HG02763 (cell line): ENCODE results near the gene AMMECR1.
"Not testable (repeated sequence)": the region's sequence is repeated elsewhere in the genome, so short reads cannot be mapped to it uniquely, and the experiment has no call there.

Experiments used
- ATAC-seq: cut with Tn5 transposase; IDR thresholded peaks from one replicate; pipeline ENCODE4 v1.9.1; 2021; ENCODE audit warnings: mild to moderate bottlenecking, moderate library complexity; ENCODE audit not compliant: unreplicated experiment

AMMECR1 gene

GRCh38 chrX:110259117-110259516, 58.8 kb downstream of the AMMECR1 start:
- ATAC-seq: no peak

DNA sequence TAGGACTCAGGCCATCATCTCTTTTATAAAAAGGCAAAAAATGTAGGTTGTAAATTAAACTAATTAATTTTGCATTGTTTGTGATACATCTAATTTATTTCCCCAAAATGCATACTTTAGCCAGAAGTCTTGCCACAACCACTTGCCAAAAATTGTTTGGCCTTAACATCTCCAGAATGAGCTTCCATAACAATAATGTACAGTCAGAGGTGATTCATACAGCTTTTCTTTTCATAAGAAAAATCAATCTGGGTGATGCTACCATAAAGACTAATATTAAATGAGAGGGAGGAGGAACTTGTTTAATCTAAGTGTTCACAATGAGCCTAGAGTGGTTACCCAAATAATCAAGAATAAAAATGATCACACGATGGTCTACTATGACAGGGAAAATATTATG, 59.3 kb downstream of the AMMECR1 start:
- ATAC-seq: no peak

- ATAC-seq: no peak
These were observed 60.0 kb downstream of the AMMECR1 start for GRCh38 chrX:110257889-110258288.

- no peak for ATAC-seq
These were observed 65.2 kb downstream of the AMMECR1 start for GRCh38 chrX:110252711-110253110.

- no peak for ATAC-seq
These were observed 65.9 kb downstream of the AMMECR1 start for GRCh38 chrX:110251961-110252360.

DNA sequence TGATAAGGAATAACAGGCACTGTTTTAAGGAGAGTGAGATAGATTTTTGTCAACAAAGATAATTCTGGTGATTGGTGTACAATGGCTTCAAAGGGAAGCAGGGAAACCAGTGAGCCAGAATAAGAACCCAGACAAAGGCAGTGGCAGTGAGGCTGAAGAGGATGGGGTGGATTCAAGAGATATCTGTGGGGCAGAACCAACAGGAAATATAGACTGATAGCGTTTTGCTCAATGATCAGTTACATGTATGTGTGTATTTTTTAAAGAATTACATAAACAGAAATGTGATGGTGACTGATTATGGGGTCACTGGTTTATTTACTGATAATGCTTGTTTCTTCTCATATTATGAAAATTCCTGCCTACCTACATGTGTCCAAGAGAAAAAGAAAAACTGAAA, 66.4 kb downstream of the AMMECR1 start:
- ATAC-seq: no peak

- ATAC-seq: no peak
These were observed 67.0 kb downstream of the AMMECR1 start for GRCh38 chrX:110250847-110251246.

- no peak for ATAC-seq
These were observed 69.3 kb downstream of the AMMECR1 start for GRCh38 chrX:110248578-110248977.

DNA sequence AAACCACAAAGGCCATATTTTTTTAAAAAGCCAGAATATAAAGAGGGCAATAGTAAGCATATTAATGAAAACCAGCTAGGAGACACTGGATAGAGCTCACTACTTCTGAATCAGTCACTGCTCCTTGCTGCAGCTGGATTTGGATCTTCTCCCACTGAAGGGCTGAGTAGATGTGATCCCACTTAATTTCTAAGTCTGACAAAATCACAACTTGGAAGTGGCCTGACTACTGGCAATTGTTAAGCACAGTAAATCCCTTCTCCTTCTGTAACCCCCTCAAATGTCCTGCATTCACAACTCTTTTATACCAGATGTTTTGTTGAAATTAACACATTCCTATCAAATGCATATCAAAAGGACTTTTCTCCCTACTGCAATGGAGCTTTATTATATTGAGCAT, 72.9 kb downstream of the AMMECR1 start:
- ATAC-seq: no peak

- no peak for ATAC-seq
These were observed 75.5 kb downstream of the AMMECR1 start for GRCh38 chrX:110242371-110242770.

GRCh38 chrX:110241816-110242215, 76.1 kb downstream of the AMMECR1 start:
- no peak for ATAC-seq

GRCh38 chrX:110238259-110238658, 79.6 kb downstream of the AMMECR1 start:
- not testable (repeated sequence) for ATAC-seq

- ATAC-seq: not testable (repeated sequence)
These were observed 86.4 kb downstream of the AMMECR1 start for GRCh38 chrX:110231485-110231884.

DNA sequence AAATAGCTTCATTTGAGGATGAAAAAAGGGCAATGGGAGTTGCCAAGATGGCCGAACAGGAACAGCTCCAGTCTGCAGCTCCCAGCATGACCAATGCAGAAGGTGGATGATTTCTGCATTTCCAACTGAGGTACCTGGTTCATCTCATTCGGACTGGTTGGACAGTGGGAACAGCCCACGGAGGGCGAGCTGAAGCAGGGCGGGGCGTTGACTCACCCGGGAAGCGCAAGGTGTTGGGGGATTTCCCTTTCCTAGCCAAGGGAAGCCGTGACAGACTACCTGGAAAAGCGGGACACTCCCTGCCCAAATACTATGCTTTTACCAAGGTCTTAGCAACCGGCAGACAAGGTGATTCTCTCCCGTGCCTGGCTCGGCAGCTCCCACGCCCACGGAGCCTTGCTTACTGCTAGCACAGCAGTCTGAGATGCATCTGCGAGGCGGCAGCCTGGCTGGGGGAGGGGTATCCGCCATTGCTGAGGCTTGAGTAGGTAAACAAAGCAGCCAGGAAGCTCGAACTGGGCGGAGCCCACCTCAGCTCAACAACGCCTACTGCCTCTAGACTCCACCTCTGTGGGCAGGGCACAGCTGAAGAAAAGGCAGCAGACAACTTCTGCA, 88.3 kb downstream of the AMMECR1 start:
- ATAC-seq: not testable (repeated sequence)

- ATAC-seq: no peak
These were observed 89.4 kb downstream of the AMMECR1 start for GRCh38 chrX:110228453-110228852.

DNA sequence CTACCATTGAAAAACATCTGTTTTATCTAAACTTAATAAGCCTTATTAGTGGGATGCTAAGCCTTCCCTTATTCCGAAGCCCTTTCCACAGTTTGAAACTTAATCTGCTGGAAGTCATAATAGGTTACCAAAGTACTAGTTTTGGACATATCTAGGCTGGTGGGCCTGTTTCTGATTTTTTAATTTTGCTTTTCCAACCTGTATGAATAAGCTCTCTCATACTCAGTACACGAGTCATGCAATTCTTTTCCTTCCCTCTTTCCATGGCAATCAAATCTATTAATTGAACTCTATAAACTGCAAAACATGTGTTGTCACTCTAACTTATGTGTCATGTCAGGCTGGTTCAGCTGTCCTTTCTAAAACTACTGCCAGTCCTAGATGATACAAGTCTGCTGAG, 91.0 kb downstream of the AMMECR1 start:
- no peak for ATAC-seq

DNA sequence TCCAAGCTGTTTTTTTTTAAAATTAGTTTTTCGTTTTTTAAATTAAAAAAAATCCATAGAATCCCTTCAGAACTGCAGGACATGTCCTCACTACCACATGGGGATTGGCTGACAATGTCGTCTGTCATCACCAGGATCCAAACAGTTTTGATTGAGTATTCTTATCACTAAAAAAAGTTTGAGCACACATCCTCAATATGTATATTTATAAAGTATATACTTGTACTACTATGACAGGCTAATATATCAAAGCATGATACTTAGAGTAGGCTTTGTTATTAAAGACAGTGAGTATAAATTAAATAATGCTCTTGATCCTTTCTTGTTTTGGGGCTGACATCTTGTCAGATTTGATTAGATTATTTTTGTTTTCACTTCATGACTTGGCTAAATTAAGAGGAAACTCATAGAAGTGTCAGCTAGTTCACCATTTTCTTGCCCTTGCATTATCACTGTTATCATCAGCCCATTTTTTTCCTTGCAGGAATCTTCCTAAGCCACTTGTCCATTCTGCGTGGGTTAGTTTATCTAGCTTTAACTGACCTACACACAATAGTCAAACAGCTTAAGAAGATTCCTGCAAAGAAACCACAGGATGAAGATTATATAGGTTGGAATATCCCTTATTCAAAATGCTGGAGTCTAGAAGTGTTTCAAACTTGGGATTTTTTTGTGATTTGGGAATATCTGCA, 92.8 kb downstream of the AMMECR1 start:
- no peak for ATAC-seq

DNA sequence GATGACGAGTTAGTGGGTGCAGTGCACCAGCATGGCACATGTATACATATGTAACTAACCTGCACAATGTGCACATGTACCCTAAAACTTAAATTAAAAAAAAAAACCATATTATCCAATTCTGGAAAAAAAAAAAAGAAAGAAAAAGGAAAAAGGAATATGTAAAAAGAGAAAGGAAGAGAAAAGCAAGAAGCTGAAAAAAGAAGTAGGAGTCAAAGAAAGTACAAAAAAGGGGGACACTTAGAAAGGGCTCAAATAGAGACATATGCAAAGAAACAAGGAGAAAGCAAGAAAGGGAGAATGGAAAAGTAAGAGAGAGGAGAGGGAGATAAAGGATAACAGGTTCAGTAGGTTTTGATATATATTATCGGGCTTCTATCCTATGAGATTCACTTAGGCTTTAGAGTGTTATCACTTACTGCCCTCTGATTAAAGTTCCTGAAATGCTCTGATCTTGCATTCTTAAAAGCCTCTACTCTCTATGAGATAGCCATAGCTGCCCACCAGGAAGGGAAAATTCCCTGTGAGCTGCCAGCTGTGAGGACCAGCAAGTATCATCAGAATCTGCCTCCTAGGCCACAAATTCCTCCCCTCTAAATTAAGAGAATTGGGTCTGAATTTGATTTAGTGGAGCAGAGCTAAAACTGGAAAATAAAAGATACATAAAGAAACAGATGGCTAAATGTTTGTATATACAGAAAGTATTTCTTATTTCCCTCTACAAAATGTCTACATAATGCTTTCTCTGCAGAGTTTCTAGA, 95.2 kb downstream of the AMMECR1 start:
- ATAC-seq: no peak

GRCh38 chrX:110219920-110220319, 98.0 kb downstream of the AMMECR1 start:
- ATAC-seq: no peak

GRCh38 chrX:110218591-110218990, 99.3 kb downstream of the AMMECR1 start:
- ATAC-seq: no peak

DNA sequence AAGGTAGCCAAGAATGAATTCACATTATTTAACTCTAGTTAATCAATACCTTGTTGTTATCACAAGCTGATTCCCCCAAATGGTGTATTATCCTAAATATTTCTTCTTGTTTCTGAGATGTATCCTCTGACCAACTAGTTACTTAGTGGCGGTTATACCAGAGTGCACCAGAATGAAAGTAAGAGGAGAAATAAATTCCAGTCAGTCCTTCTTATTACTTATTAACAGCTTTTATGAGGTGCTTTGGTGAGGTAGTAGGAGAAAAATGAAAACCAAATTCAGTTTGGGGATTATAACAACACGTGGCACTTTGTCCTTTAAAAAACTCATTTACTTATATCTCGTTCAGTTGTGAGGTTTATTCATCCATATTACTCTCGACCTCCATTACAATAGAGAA, 101.9 kb downstream of the AMMECR1 start:
- no peak for ATAC-seq

DNA sequence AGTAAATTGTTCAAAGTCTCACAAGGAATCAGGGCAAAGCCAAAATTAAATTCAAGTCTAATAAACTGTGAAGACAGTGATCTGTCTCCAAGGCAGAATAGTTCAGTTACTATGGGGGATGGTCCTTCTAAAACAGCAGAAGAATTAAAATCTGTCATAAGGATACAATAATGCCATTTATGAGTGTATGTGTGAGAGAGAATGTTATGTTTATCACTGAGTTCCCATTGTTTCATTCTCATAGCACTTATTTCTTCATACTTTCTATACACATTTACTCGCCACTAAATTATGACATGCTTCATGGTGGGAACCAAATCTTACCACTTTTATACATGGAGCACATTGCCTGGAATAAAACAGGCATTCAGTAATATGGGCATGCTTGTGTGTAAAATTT, 102.5 kb downstream of the AMMECR1 start:
- no peak for ATAC-seq
